Uterus (tissue), 2 donors: ENCODE measurements around the gene PLEKHA7.

Experiments
- CTCF ChIP-seq, 4 experiments: fragments of 200-600 bp in 2 of 4; fragments of 450-650 bp in 2 of 4; sonication (generic) in 2 of 4; IDR thresholded peaks; one replicate each; pipeline ENCODE4 v1.5.1; 2016 to 2019; ENCODE audit warnings: antibody characterized with exemption in 4 of 4, mild to moderate bottlenecking in 2 of 4, moderate library complexity in 1 of 4
- POLR2A ChIP-seq, 2 donors: fragments of 450-650 bp; IDR thresholded peaks; one replicate each; pipeline ENCODE4 v1.6.1; 2016; ENCODE audit warnings: antibody characterized with exemption in 2 of 2, mild to moderate bottlenecking in 1 of 2, moderate library complexity in 1 of 2

- TF ChIP-seq CTCF (IDR thresholded peaks at IDR 0.05) (no peak), POLR2A (IDR thresholded peaks at IDR 0.05) (no peak)
Observed at GRCh38 chr11:16784097-16784496, 230.1 kb downstream of the PLEKHA7 start.
